Measurements from ENCODE around the gene STK17A. TPM values are rescaled to one million over a fixed set of nuclear protein-coding genes. Genes with fewer than 3 reads are reported as not detected.
"Not testable (repeated sequence)": the region's sequence is repeated elsewhere in the genome, so short reads cannot be mapped to it uniquely, and the experiment has no call there.

STK17A gene
- polyA plus RNA-seq, 4 donors = 6.6 to 13.3 (median 11.5) TPM

GRCh38 chr7:43593010-43593409 lies 10.1 kb downstream of the STK17A start:
- no peaks in the 10 kb centered on the region for H3K9me3 ChIP-seq (ENCODE audit: control insufficient read depth in 2 of 2, insufficient read depth in 1 of 2, low read depth in 1 of 2, low read length in 1 of 2)
- 84 to 100% (median 90%) methylated on average over 1 of the region's 1 CpG for whole genome bisulfite sequencing, 3 donors
- no peaks in the 10 kb centered on the region for H3K27me3 ChIP-seq (ENCODE audit: control insufficient read depth in 3 of 3, insufficient read depth in 3 of 3, low read length in 3 of 3)
- FAIRE-seq (no peak), DNase-seq (no peak)
- peaks cover 0 to 11% (median 3%) of the 10 kb centered on the region in 3 donors for H3K36me3 ChIP-seq (ENCODE audit: control insufficient read depth in 3 of 3, insufficient read depth in 2 of 3, low read depth in 1 of 3, low read length in 3 of 3)
- H3K4me3 ChIP-seq (ENCODE audit: low read depth in 1 of 3, low read length in 3 of 3) = no peak overlapping the region
- peaks cover 0 to 11% (median 5%) of the 10 kb centered on the region in 3 donors for H3K4me1 ChIP-seq (ENCODE audit: control insufficient read depth in 3 of 3, insufficient read depth in 2 of 3, low read depth in 1 of 3, low read length in 2 of 3)
- no peak overlapping the region for H3K27ac ChIP-seq (ENCODE audit: low read depth in 1 of 3, low read length in 2 of 3)

GRCh38 chr7:43594020-43594419 lies 11.1 kb downstream of the STK17A start:
- no peak overlapping the region for H3K4me3 ChIP-seq (ENCODE audit: low read depth in 1 of 3, low read length in 3 of 3)
- 75 to 81% (median 77%) methylated on average over 2 of the region's 2 CpGs for WGBS, 3 donors
- no peaks in the 10 kb centered on the region for H3K27me3 ChIP-seq (ENCODE audit: control insufficient read depth in 3 of 3, insufficient read depth in 3 of 3, low read length in 3 of 3)
- H3K36me3 ChIP-seq (ENCODE audit: control insufficient read depth in 3 of 3, insufficient read depth in 2 of 3, low read depth in 1 of 3, low read length in 3 of 3) = peaks cover 0 to 16% (median 3%) of the 10 kb centered on the region in 3 donors
- no peaks in the 10 kb centered on the region for H3K9me3 ChIP-seq (ENCODE audit: control insufficient read depth in 2 of 2, insufficient read depth in 1 of 2, low read depth in 1 of 2, low read length in 1 of 2)
- FAIRE-seq (no peak), DNase-seq (no peak)
- H3K4me1 ChIP-seq (ENCODE audit: control insufficient read depth in 3 of 3, insufficient read depth in 2 of 3, low read depth in 1 of 3, low read length in 2 of 3) = peaks cover 0 to 5% (median 4%) of the 10 kb centered on the region in 3 donors
- H3K27ac ChIP-seq (ENCODE audit: low read depth in 1 of 3, low read length in 2 of 3) = no peak overlapping the region

- not testable (repeated sequence) for H3K27ac ChIP-seq (ENCODE audit: low read depth in 1 of 3, low read length in 2 of 3); FAIRE-seq; H3K9me3 ChIP-seq (ENCODE audit: control insufficient read depth in 2 of 2, insufficient read depth in 1 of 2, low read depth in 1 of 2, low read length in 1 of 2); H3K27me3 ChIP-seq (ENCODE audit: control insufficient read depth in 3 of 3, insufficient read depth in 3 of 3, low read length in 3 of 3); DNase-seq; H3K4me1 ChIP-seq (ENCODE audit: control insufficient read depth in 3 of 3, insufficient read depth in 2 of 3, low read depth in 1 of 3, low read length in 2 of 3); H3K4me3 ChIP-seq (ENCODE audit: low read depth in 1 of 3, low read length in 3 of 3)
- peaks cover 0 to 16% (median 4%) of the 10 kb centered on the region in 3 donors for H3K36me3 ChIP-seq (ENCODE audit: control insufficient read depth in 3 of 3, insufficient read depth in 2 of 3, low read depth in 1 of 3, low read length in 3 of 3)
- 67 to 71% (median 70%) methylated on average over 5 of the region's 5 CpGs for WGBS, 3 donors
Measured at GRCh38 chr7:43596426-43596825, 13.5 kb downstream of the STK17A start.

GRCh38 chr7:43600056-43600455 lies 17.1 kb downstream of the STK17A start:
- peaks cover 0 to 16% (median 5%) of the 10 kb centered on the region in 3 donors for H3K36me3 ChIP-seq (ENCODE audit: control insufficient read depth in 3 of 3, insufficient read depth in 2 of 3, low read depth in 1 of 3, low read length in 3 of 3)
- H3K27me3 ChIP-seq (ENCODE audit: control insufficient read depth in 3 of 3, insufficient read depth in 3 of 3, low read length in 3 of 3) = no peaks in the 10 kb centered on the region
- DNase-seq = no peak
- WGBS, 3 donors = 92 to 96% (median 95%) methylated on average over 3 of the region's 3 CpGs
- no peaks in the 10 kb centered on the region for H3K4me1 ChIP-seq (ENCODE audit: control insufficient read depth in 3 of 3, insufficient read depth in 2 of 3, low read depth in 1 of 3, low read length in 2 of 3)
- H3K9me3 ChIP-seq (ENCODE audit: control insufficient read depth in 2 of 2, insufficient read depth in 1 of 2, low read depth in 1 of 2, low read length in 1 of 2) = peaks cover 0 to 2% of the 10 kb centered on the region in 2 donors
- no peak overlapping the region for H3K27ac ChIP-seq (ENCODE audit: low read depth in 1 of 3, low read length in 2 of 3)
- FAIRE-seq = no peak
- H3K4me3 ChIP-seq (ENCODE audit: low read depth in 1 of 3, low read length in 3 of 3) = no peak overlapping the region

- no peak overlapping the region for H3K4me3 ChIP-seq (ENCODE audit: low read depth in 1 of 3, low read length in 3 of 3)
- H3K4me1 ChIP-seq (ENCODE audit: control insufficient read depth in 3 of 3, insufficient read depth in 2 of 3, low read depth in 1 of 3, low read length in 2 of 3) = no peaks in the 10 kb centered on the region
- DNase-seq (no peak), FAIRE-seq (no peak)
- H3K36me3 ChIP-seq (ENCODE audit: control insufficient read depth in 3 of 3, insufficient read depth in 2 of 3, low read depth in 1 of 3, low read length in 3 of 3) = peaks cover 0 to 12% (median 4%) of the 10 kb centered on the region in 3 donors
- 66 to 87% (median 68%) methylated on average over 1 of the region's 1 CpG for WGBS, 3 donors
- H3K9me3 ChIP-seq (ENCODE audit: control insufficient read depth in 2 of 2, insufficient read depth in 1 of 2, low read depth in 1 of 2, low read length in 1 of 2) = peaks cover 0 to 2% of the 10 kb centered on the region in 2 donors
- H3K27me3 ChIP-seq (ENCODE audit: control insufficient read depth in 3 of 3, insufficient read depth in 3 of 3, low read length in 3 of 3) = no peaks in the 10 kb centered on the region
- no peak overlapping the region for H3K27ac ChIP-seq (ENCODE audit: low read depth in 1 of 3, low read length in 2 of 3)
Measured at GRCh38 chr7:43602256-43602655, 19.3 kb downstream of the STK17A start.

- Histone ChIP-seq H3K27me3 (ENCODE audit: control insufficient read depth in 3 of 3, insufficient read depth in 3 of 3, low read length in 3 of 3) (no peaks in the 10 kb centered on the region), H3K9me3 (ENCODE audit: control insufficient read depth in 2 of 2, insufficient read depth in 1 of 2, low read depth in 1 of 2, low read length in 1 of 2) (peaks cover 0 to 2% of the 10 kb centered on the region in 2 donors), H3K4me3 (ENCODE audit: low read depth in 1 of 3, low read length in 3 of 3) (no peak overlapping the region), H3K4me1 (ENCODE audit: control insufficient read depth in 3 of 3, insufficient read depth in 2 of 3, low read depth in 1 of 3, low read length in 2 of 3) (no peaks in the 10 kb centered on the region), H3K27ac (ENCODE audit: low read depth in 1 of 3, low read length in 2 of 3) (no peak overlapping the region), H3K36me3 (ENCODE audit: control insufficient read depth in 3 of 3, insufficient read depth in 2 of 3, low read depth in 1 of 3, low read length in 3 of 3) (peaks cover 0 to 2% (median 0%) of the 10 kb centered on the region in 3 donors)
- FAIRE-seq (no peak), DNase-seq (no peak)
- WGBS, 3 donors = 82 to 93% (median 91%) methylated on average over 1 of the region's 1 CpG
Measured at GRCh38 chr7:43604251-43604650, 21.3 kb downstream of the STK17A start.

- Histone ChIP-seq H3K4me3 (ENCODE audit: low read depth in 1 of 3, low read length in 3 of 3) (no peak overlapping the region), H3K36me3 (ENCODE audit: control insufficient read depth in 3 of 3, insufficient read depth in 2 of 3, low read depth in 1 of 3, low read length in 3 of 3) (peaks cover 0 to 9% (median 2%) of the 10 kb centered on the region in 3 donors), H3K4me1 (ENCODE audit: control insufficient read depth in 3 of 3, insufficient read depth in 2 of 3, low read depth in 1 of 3, low read length in 2 of 3) (no peaks in the 10 kb centered on the region), H3K27me3 (ENCODE audit: control insufficient read depth in 3 of 3, insufficient read depth in 3 of 3, low read length in 3 of 3) (no peaks in the 10 kb centered on the region), H3K27ac (ENCODE audit: low read depth in 1 of 3, low read length in 2 of 3) (no peak overlapping the region), H3K9me3 (ENCODE audit: control insufficient read depth in 2 of 2, insufficient read depth in 1 of 2, low read depth in 1 of 2, low read length in 1 of 2) (peaks cover 0 to 2% of the 10 kb centered on the region in 2 donors)
- FAIRE-seq = no peak
- 91 to 97% (median 92%) methylated on average over 2 of the region's 2 CpGs for WGBS, 3 donors
- DNase-seq = no peak
Measured at GRCh38 chr7:43609097-43609496, 26.2 kb downstream of the STK17A start.

GRCh38 chr7:43612128-43612527 lies 29.2 kb downstream of the STK17A start:
- H3K27ac ChIP-seq (ENCODE audit: low read depth in 1 of 3, low read length in 2 of 3) = no peak overlapping the region
- no peaks in the 10 kb centered on the region for H3K4me1 ChIP-seq (ENCODE audit: control insufficient read depth in 3 of 3, insufficient read depth in 2 of 3, low read depth in 1 of 3, low read length in 2 of 3)
- no peak for FAIRE-seq
- 75 to 95% (median 82%) methylated on average over 5 of the region's 5 CpGs for WGBS, 3 donors
- H3K36me3 ChIP-seq (ENCODE audit: control insufficient read depth in 3 of 3, insufficient read depth in 2 of 3, low read depth in 1 of 3, low read length in 3 of 3) = peaks cover 2 to 19% (median 4%) of the 10 kb centered on the region in 3 donors
- no peaks in the 10 kb centered on the region for H3K27me3 ChIP-seq (ENCODE audit: control insufficient read depth in 3 of 3, insufficient read depth in 3 of 3, low read length in 3 of 3)
- no peak for DNase-seq
- H3K4me3 ChIP-seq (ENCODE audit: low read depth in 1 of 3, low read length in 3 of 3) = no peak overlapping the region
- H3K9me3 ChIP-seq (ENCODE audit: control insufficient read depth in 2 of 2, insufficient read depth in 1 of 2, low read depth in 1 of 2, low read length in 1 of 2) = no peaks in the 10 kb centered on the region
